A673 (cell line): ENCODE results near the gene PHAX. TPM values are rescaled to one million over a fixed set of nuclear protein-coding genes. Genes with fewer than 3 reads are reported as not detected.

ENCODE experiments used
- BruUV-seq: library from RNA; stranded (reverse); fragments of 400-500 nt; replicated peaks from 2 replicates; lab custom pipeline; 2021; lab: Mats Ljungman, UMichigan
- CTCF ChIA-PET: fragments of 300-600 bp; sonication (Branson Sonifier 250); formaldehyde crosslinking; loops from one replicate; lab custom pipeline; 2022; ENCODE audit warnings: antibody characterized with exemption; lab: Charles Lee
- POLR2A ChIA-PET: fragments of 300-600 bp; sonication (Branson Sonifier 250); formaldehyde crosslinking; loops from one replicate; lab custom pipeline; 2022; ENCODE audit warnings: antibody characterized with exemption; ENCODE audit not compliant: low non-redundant PET; lab: Charles Lee
- DNase-seq: peaks from one replicate; pipeline ENCODE4 v3.0.0-alpha.2; 2015; ENCODE audit warnings: low spot score
- H3K27ac ChIP-seq: fragments of 200-600 bp; sonication (generic); 2 replicates; pipeline ENCODE4 v1.5.1; 2016; ENCODE audit warnings: mixed run types, low read depth, mild to moderate bottlenecking, mixed read lengths, antibody characterized with exemption, low read length; ENCODE audit not compliant: poor library complexity, severe bottlenecking
- H3K27me3 ChIP-seq: fragments of 200-600 bp; sonication (generic); replicated peaks from 2 replicates; pipeline ENCODE4 v1.6.1; 2017; ENCODE audit warnings: mixed run types, low read depth, mild to moderate bottlenecking, mixed read lengths, antibody characterized with exemption, low read length; ENCODE audit not compliant: insufficient read depth, poor library complexity
- H3K36me3 ChIP-seq: fragments of 200-600 bp; sonication (generic); 2 replicates; pipeline ENCODE4 v1.6.1; 2016; ENCODE audit warnings: mixed run types, mild to moderate bottlenecking, mixed read lengths, antibody characterized with exemption, low read length; ENCODE audit not compliant: insufficient read depth, poor library complexity, severe bottlenecking
- H3K4me1 ChIP-seq: fragments of 200-600 bp; sonication (generic); 2 replicates; pipeline ENCODE4 v1.6.1; 2017; ENCODE audit warnings: mixed run types, mild to moderate bottlenecking, mixed read lengths, antibody characterized with exemption, low read length; ENCODE audit not compliant: insufficient read depth, poor library complexity, severe bottlenecking
- H3K4me3 ChIP-seq: fragments of 200-600 bp; sonication (generic); 2 replicates; pipeline ENCODE4 v1.5.1; 2016; ENCODE audit warnings: low read depth, mixed run types, mild to moderate bottlenecking, mixed read lengths, low read length; ENCODE audit not compliant: poor library complexity, severe bottlenecking
- H3K9me3 ChIP-seq: fragments of 200-600 bp; sonication (generic); 2 replicates; pipeline ENCODE4 v1.6.1; 2016; ENCODE audit warnings: mixed run types, low read depth, mild to moderate bottlenecking, mixed read lengths, antibody characterized with exemption, low read length; ENCODE audit not compliant: poor library complexity, severe bottlenecking
- EZH2 ChIP-seq: fragments of 200-600 bp; sonication (generic); IDR thresholded peaks from 2 replicates; pipeline ENCODE4 v1.6.1; 2017; ENCODE audit warnings: borderline replicate concordance, low read depth, mild to moderate bottlenecking, mixed read lengths, antibody characterized with exemption, low read length; ENCODE audit not compliant: poor library complexity, severe bottlenecking
- intact Hi-C: fragments of 100-400 bp; cut with micrococcal nuclease; formaldehyde crosslinking; loops from one replicate; pipeline ENCODE4 v1.10.0; 2022; ENCODE audit not compliant: unreplicated experiment
- total RNA-seq: library from RNA; stranded (reverse); gene quantifications from 2 replicates; pipeline ENCODE4 v1.2.3, GENCODE V29; 2021
- TF ChIP-seq, protein P1 (sequence below): fragments of 300-800, 200-600 bp; sonication (generic); conservative IDR thresholded peaks from 2 replicates; pipeline ENCODE4 v1.5.1; 2017; ENCODE audit warnings: low read depth, mild to moderate bottlenecking, antibody characterized with exemption, low read length, moderate library complexity, mixed read lengths

PHAX gene
- total RNA-seq, 1 experiment from 2014 or later, result 71.3 TPM

DNA sequence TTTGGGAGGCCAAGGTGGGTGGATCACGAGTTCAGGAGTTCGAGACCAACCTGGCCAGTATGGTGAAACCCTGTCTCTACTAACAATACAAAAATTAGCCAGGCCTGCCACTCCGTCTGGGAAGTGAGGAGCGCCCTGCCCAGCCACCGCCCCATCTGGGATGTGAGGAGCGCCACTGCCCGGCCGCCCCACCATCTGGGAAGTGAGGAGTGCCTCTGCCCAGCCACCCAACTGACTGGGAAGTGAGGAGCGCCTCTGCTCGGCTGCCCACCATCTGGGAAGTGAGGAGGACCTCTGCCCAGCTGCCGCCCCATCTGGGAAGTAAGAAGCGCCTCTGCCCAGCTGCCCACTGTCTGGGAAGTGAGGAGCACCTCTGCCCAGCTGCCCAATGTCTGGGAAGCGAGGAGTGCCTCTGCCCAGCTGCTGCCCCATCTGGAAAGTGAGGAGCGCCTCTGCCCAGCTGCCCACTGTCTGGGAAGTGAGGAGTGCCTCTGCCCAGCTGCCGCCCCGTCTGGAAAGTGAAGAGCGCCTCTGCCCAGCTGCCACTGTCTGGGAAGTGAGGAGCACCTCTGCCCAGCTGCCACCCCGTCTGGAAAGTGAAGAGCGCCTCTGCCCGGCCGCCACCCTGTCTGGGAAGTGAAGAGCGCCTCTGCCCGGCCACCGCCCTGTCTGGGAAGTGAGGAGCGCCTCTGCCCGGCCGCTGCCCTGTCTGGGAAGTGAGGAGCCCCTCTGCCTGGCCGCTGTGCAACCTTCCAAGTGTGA, 11.0 kb upstream of the PHAX start:
- H3K9me3 ChIP-seq, result no peaks in the 10 kb centered on the region
- H3K36me3 ChIP-seq, result peaks cover 12% of the 10 kb centered on the region
- peaks cover 2% of the 10 kb centered on the region for H3K4me1 ChIP-seq
- DNase-seq, result no peak
- H3K4me3 ChIP-seq, result no peak overlapping the region
- H3K27ac ChIP-seq, result no peak overlapping the region
- POLR2A ChIA-PET, result no interaction called here
- intact Hi-C loops, result no loop called here
- CTCF ChIA-PET, result interaction anchor here (0.6 kb wide), 1 partner anchor 219 kb away, joined by 3 read pairs; no protein-coding TSS in a partner anchor
- TF ChIP-seq EZH2, result no peak
- TF ChIP-seq, protein P1, sequence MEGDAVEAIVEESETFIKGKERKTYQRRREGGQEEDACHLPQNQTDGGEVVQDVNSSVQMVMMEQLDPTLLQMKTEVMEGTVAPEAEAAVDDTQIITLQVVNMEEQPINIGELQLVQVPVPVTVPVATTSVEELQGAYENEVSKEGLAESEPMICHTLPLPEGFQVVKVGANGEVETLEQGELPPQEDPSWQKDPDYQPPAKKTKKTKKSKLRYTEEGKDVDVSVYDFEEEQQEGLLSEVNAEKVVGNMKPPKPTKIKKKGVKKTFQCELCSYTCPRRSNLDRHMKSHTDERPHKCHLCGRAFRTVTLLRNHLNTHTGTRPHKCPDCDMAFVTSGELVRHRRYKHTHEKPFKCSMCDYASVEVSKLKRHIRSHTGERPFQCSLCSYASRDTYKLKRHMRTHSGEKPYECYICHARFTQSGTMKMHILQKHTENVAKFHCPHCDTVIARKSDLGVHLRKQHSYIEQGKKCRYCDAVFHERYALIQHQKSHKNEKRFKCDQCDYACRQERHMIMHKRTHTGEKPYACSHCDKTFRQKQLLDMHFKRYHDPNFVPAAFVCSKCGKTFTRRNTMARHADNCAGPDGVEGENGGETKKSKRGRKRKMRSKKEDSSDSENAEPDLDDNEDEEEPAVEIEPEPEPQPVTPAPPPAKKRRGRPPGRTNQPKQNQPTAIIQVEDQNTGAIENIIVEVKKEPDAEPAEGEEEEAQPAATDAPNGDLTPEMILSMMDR, result no peak
- BruUV-seq, result no TSS peak
- no peaks in the 10 kb centered on the region for H3K27me3 ChIP-seq

DNA sequence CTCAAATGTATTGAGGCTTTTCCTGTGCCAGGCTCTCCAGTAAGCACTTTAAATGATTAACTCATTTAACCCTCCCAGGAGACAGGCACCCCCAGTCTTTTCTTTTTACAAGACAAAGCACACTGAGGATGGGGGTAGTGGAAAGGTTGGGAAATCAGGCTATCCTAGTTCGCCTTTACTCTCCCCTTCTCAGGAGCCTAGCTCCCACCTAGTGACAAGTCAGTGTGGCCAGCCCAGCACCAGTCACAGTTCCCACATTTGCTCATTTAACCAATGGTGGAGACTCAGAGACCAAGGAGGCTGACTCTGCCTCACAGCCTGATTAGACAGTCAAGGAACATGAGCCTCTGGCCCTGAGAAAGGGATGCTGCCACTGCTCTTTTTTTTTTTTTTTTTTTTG, 9.2 kb upstream of the PHAX start:
- Histone ChIP-seq H3K9me3 (no peaks in the 10 kb centered on the region), H3K4me1 (peaks cover 2% of the 10 kb centered on the region), H3K4me3 (no peak overlapping the region), H3K27me3 (no peaks in the 10 kb centered on the region), H3K36me3 (peaks cover 5% of the 10 kb centered on the region), H3K27ac (no peak overlapping the region)
- TF ChIP-seq EZH2, result no peak
- TF ChIP-seq, protein P1, result no peak
- BruUV-seq, result no TSS peak
- intact Hi-C loops, result no loop called here
- CTCF ChIA-PET, result no interaction called here
- DNase-seq, result no peak
- POLR2A ChIA-PET, result no interaction called here

DNA sequence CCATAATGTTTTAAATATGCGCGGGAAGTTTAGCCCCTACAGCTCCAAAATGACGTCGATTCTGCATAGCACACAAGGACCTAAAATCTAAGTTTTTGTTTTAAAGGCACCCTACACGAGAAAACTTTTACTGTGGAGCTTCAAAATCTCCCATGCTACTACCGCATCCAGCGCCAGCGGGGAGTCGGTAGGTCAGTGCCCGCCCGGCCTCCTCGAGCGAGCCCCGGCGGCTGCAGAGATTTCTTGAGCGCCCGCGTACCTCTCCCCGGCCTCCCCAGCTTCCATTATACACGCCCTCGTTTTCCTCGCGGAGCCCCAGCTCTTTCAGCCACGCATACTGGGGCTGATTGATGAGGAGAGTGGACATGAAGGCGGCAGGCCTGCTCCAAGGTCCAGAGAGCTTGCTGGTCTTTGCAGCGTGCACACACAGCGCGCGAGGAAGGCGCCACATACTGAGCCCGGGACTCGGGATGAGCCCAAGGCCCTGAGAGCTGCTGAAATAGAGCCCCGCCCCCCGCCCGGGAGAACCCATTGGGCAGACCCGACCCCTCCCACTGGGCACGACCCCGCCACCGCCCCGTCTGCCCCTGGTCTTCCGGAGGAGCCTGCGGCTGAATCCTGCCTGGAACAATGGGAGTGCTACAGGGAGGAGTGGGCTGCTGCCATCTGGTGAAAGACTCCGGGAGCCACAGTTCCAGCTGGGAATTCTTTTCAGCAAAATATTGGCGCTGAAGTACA, 5.8 kb upstream of the PHAX start, which contains the start of gene ALDH7A1:
ALDH7A1 (minus strand) TSS at position 472 of the 738 bp plus-strand sequence; CDS start at position 451, 21 bp downstream.
- POLR2A ChIA-PET, result no interaction called here
- peaks cover 2% of the 10 kb centered on the region for H3K4me1 ChIP-seq
- TF ChIP-seq EZH2, result no peak
- TF ChIP-seq, protein P1, result peak; percentile 66
- H3K9me3 ChIP-seq, result no peaks in the 10 kb centered on the region
- no TSS peak for BruUV-seq
- peak; percentile 95 for DNase-seq
- H3K27ac ChIP-seq, result peak within 1 kb of the TSS; percentile 85
- no peaks in the 10 kb centered on the region for H3K27me3 ChIP-seq
- CTCF ChIA-PET, result interaction anchor here (0.6 to 1.2 kb wide), 4 partner anchors 52 to 858 kb away, joined by 3 to 6 read pairs (median 4); no protein-coding TSS in a partner anchor
- H3K36me3 ChIP-seq, result peaks cover 5% of the 10 kb centered on the region
- H3K4me3 ChIP-seq, result peak within 1 kb of the TSS; percentile 68
- intact Hi-C loops, result loop anchor here (1.0 to 5.0 kb wide), 3 partner anchors 53 to 256 kb away; no protein-coding TSS in a partner anchor
